HEK293 (cell line): ENCODE results near the gene CAPS.

Experiments used
- CTCF ChIA-PET: fragments of 350-600 bp; formaldehyde crosslinking; extraction: SDS; loops from one replicate; lab custom pipeline; 2021; ENCODE audit warnings: antibody characterized with exemption; lab: Yijun Ruan, JAX
- POLR2A ChIA-PET: fragments of 300-600 bp; formaldehyde crosslinking; extraction: SDS; loops from one replicate; lab custom pipeline; 2020; ENCODE audit warnings: antibody characterized with exemption, inconsistent platforms; lab: Yijun Ruan, JAX
- H3K27ac ChIP-seq: fragments of 200-500 bp; sonication (Bioruptor generic); 2 replicates; pipeline ENCODE4 v1.5.1; 2014; ENCODE audit warnings: low read depth, low read length, control low read depth, inconsistent platforms; ENCODE audit errors: extremely low read depth
- H3K36me3 ChIP-seq, 2 experiments: fragments of 200-500 bp in 1 of 2; sonication (Bioruptor generic) in 1 of 2; 1 replicate in 1 of 2; 2 replicates in 1 of 2; pipeline ENCODE4 v1.5.1; 2014 to 2017; ENCODE audit warnings: inconsistent platforms in 2 of 2, low read length in 2 of 2; ENCODE audit not compliant: control insufficient read depth in 2 of 2, insufficient read depth in 1 of 2
- H3K4me1 ChIP-seq: fragments of 200-500 bp; sonication (Bioruptor generic); 2 replicates; pipeline ENCODE4 v1.5.1; 2014; ENCODE audit warnings: mild to moderate bottlenecking, low read length, inconsistent platforms; ENCODE audit not compliant: control insufficient read depth, insufficient read depth
- H3K4me3 ChIP-seq: 2 replicates; pipeline ENCODE4 v1.5.1; 2011; ENCODE audit warnings: low read depth, mild to moderate bottlenecking, control low read depth, low read length, moderate library complexity
- H3K9me3 ChIP-seq: fragments of 200-500 bp; sonication (Bioruptor generic); 2 replicates; pipeline ENCODE4 v1.5.1; 2014; ENCODE audit warnings: low read depth, low read length, inconsistent platforms; ENCODE audit not compliant: control insufficient read depth, insufficient read depth
- SP2 ChIP-seq: fragments of 450-650 bp; formaldehyde crosslinking; IDR thresholded peaks from 2 replicates; pipeline ENCODE4 v1.5.1; 2016; ENCODE audit warnings: missing biosample characterization, missing genetic modification characterization
- ZNF114 ChIP-seq: fragments of 450-650 bp; formaldehyde crosslinking; IDR thresholded peaks from 2 replicates; pipeline ENCODE4 v1.5.0; 2017; ENCODE audit warnings: missing biosample characterization, missing genetic modification characterization
- TF ChIP-seq, protein P1 (sequence below): fragments of 450-650 bp; formaldehyde crosslinking; IDR thresholded peaks from 2 replicates; pipeline ENCODE4 v1.5.1; 2017; ENCODE audit warnings: missing biosample characterization, missing genetic modification characterization

The CAPS gene

DNA sequence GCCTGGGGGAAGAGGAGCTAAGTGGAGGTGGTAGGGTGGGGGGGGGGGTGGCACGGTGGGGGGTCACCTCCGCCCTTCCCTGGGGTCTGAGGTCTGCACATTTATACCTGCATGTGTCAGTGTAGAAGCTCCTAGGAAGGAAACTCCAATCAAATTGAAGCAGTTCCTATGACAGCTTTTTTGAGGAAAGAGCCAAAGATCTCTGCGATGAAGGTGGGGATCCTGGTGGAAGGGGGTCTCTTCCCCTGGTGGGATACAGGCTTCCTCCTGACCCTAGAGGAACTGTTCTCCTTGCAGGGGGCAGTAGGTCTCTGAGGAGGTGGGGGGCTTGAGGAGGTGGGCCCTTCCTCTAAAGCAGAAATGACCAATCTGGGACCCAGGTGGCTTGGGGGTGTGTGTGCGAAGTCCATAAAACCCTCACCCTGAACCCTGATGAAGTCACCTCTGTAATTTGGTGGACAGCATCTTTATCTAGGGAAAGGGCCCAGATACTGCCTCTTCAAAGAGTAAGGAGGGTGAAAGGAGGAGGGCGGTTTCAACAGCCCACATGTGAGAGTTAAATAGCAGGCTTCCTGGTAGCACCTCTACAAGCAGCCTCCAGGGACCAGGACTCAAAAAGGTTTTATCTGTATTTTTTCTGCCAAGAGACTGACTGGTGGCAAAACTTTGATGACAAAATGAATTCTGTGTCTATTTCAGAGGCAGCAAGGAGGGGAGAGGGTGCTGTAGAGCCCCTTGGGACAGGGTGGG is 50.9 kb downstream of the CAPS start:
- Histone ChIP-seq H3K4me3 (no peak overlapping the region), H3K4me1 (peaks cover 23% of the 10 kb centered on the region), H3K27ac (no peak overlapping the region)
- POLR2A ChIA-PET = interaction anchor here (2.2 kb wide), 1 partner anchor 12 kb away, joined by 10 read pairs; the partner anchor contains the start of gene RANBP3
- TF ChIP-seq SP2 (tag by site-specific recombination) (no peak), ZNF114 (no peak)
- TF ChIP-seq, protein P1, sequence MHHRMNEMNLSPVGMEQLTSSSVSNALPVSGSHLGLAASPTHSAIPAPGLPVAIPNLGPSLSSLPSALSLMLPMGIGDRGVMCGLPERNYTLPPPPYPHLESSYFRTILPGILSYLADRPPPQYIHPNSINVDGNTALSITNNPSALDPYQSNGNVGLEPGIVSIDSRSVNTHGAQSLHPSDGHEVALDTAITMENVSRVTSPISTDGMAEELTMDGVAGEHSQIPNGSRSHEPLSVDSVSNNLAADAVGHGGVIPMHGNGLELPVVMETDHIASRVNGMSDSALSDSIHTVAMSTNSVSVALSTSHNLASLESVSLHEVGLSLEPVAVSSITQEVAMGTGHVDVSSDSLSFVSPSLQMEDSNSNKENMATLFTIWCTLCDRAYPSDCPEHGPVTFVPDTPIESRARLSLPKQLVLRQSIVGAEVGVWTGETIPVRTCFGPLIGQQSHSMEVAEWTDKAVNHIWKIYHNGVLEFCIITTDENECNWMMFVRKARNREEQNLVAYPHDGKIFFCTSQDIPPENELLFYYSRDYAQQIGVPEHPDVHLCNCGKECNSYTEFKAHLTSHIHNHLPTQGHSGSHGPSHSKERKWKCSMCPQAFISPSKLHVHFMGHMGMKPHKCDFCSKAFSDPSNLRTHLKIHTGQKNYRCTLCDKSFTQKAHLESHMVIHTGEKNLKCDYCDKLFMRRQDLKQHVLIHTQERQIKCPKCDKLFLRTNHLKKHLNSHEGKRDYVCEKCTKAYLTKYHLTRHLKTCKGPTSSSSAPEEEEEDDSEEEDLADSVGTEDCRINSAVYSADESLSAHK (tag by site-specific recombination) = peak; percentile 53; the same call in 1 of the 2 replicates
- TF ChIP-seq, all 188 proteins: peak for 1
- H3K36me3 ChIP-seq = peaks cover 0 to 20% of the 10 kb centered on the region in 2 experiments; a peak in 1 of 3 replicates
- CTCF ChIA-PET = interaction anchor here (0.6 to 2.3 kb wide), 3 partner anchors 57 to 161 kb away, joined by 4 to 9 read pairs (median 5); no protein-coding TSS in a partner anchor
- no peaks in the 10 kb centered on the region for H3K9me3 ChIP-seq
